Skeletal muscle tissue (tissue), 4 donors: ENCODE measurements around the gene SPATA6L. TPM values are rescaled to one million over a fixed set of nuclear protein-coding genes. Genes with fewer than 3 reads are reported as not detected.

ENCODE experiments used
- H3K27ac ChIP-seq: one replicate; pipeline ENCODE4 v1.7.0; 2013; ENCODE audit warnings: mild to moderate bottlenecking, low read depth, low read length, inconsistent platforms
- H3K27me3 ChIP-seq, 3 donors: one replicate each; pipeline ENCODE4 v1.7.0; 2013; ENCODE audit warnings: low read length in 3 of 3; ENCODE audit not compliant: control insufficient read depth in 3 of 3, insufficient read depth in 3 of 3
- H3K36me3 ChIP-seq, 3 donors: one replicate each; pipeline ENCODE4 v1.7.0; 2013; ENCODE audit warnings: low read length in 3 of 3; ENCODE audit not compliant: control insufficient read depth in 3 of 3, insufficient read depth in 3 of 3
- H3K4me1 ChIP-seq, 3 donors: one replicate each; pipeline ENCODE4 v1.7.0; 2013; ENCODE audit warnings: low read length in 3 of 3, mild to moderate bottlenecking in 3 of 3; ENCODE audit not compliant: control insufficient read depth in 3 of 3, insufficient read depth in 3 of 3
- H3K4me3 ChIP-seq, 3 donors: one replicate each; pipeline ENCODE4 v1.7.0; 2013; ENCODE audit warnings: low read length in 3 of 3
- H3K9ac ChIP-seq, 3 donors: one replicate each; pipeline ENCODE4 v1.7.0; 2013; ENCODE audit warnings: low read length in 3 of 3, mild to moderate bottlenecking in 3 of 3, moderate library complexity in 2 of 3, low read depth in 1 of 3
- H3K9me3 ChIP-seq, 3 donors: one replicate each; pipeline ENCODE4 v1.7.0; 2013; ENCODE audit warnings: low read length in 3 of 3; ENCODE audit not compliant: control insufficient read depth in 3 of 3
- total RNA-seq: library from RNA; depleted of rRNA; stranded (reverse); fragments of >200 nt; gene quantifications from one replicate; pipeline ENCODE4 v1.2.3, GENCODE V29; 2014
- donor health status: Osteomylitis.

The SPATA6L gene
- total RNA-seq, 1 donor from 2014 or later = 1.6 TPM

DNA sequence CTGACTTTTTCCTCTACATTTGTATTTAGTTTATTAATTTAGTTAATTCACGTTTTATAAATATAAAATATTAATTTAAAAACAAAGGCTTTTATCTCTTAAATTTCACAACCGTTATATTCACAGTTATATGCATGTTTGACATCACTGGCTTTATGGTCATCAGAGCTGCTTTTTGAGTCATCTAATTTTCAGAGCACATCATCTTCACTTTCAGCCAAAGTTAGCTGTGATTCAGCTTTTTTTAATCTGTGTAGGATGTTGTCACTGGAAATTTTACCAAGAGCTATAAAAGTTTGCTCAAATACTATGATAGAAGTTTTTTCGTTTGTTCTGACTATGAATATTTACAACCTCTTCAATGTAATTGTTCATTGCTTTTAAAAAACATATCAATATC is 25.5 kb upstream of the SPATA6L start:
- no peak overlapping the region for H3K4me3 ChIP-seq
- no peak overlapping the region for H3K27ac ChIP-seq
- H3K4me1 ChIP-seq = peaks cover under 1 to 8% (median 5%) of the 10 kb centered on the region in 3 donors
- no peaks in the 10 kb centered on the region for H3K27me3 ChIP-seq
- H3K9ac ChIP-seq = no peak overlapping the region
- no peaks in the 10 kb centered on the region for H3K9me3 ChIP-seq
- H3K36me3 ChIP-seq = peaks cover 3 to 28% (median 12%) of the 10 kb centered on the region in 3 donors

DNA sequence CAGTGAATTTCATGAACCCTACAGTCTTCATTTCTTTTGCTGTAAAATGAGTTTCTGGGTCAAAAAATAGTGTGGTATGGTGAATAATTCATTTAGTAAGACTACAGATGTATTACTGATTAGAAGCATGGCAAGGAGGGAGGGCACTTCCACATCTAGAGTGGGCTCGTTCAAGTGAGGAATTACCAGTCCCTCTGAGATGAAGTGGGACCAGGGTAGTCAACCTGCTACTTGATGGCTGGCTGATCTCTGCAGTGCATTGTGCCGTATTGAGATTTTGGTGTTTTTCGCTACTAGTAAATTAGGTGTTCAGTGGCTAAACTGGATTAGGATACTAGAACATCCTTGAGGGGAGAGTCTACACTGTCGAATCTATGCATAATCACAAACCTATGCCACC is 23.9 kb upstream of the SPATA6L start:
- no peaks in the 10 kb centered on the region for H3K9me3 ChIP-seq
- no peak overlapping the region for H3K27ac ChIP-seq
- H3K9ac ChIP-seq = no peak overlapping the region
- no peaks in the 10 kb centered on the region for H3K27me3 ChIP-seq
- H3K4me3 ChIP-seq = no peak overlapping the region
- H3K4me1 ChIP-seq = peaks cover 3 to 17% (median 8%) of the 10 kb centered on the region in 3 donors
- H3K36me3 ChIP-seq = peaks cover 7 to 29% (median 12%) of the 10 kb centered on the region in 3 donors

DNA sequence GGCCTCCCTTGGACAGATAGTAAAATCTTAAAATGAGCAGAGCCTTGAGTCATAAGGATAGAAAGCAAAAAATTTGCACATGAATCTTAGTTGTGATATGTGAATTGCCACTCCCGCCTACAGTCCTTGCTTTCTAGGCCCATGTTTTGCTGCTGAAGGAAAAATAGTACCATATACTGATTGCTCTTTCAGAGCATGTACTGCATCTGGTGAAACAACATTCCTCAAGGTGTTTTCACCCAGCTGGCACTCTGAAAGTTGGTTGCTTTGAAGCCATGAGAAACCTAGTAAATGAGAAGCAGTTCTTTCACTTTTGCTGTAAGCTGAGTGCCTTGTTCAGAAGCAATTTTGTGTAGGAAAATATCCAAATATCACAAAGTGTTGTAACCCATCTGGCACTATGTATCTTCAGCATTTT is 23.4 kb upstream of the SPATA6L start:
- Histone ChIP-seq H3K27ac (no peak overlapping the region), H3K9ac (no peak overlapping the region), H3K36me3 (peaks cover 7 to 33% (median 12%) of the 10 kb centered on the region in 3 donors), H3K4me1 (peaks cover 3 to 20% (median 12%) of the 10 kb centered on the region in 3 donors), H3K27me3 (no peaks in the 10 kb centered on the region), H3K9me3 (no peaks in the 10 kb centered on the region), H3K4me3 (no peak overlapping the region)

DNA sequence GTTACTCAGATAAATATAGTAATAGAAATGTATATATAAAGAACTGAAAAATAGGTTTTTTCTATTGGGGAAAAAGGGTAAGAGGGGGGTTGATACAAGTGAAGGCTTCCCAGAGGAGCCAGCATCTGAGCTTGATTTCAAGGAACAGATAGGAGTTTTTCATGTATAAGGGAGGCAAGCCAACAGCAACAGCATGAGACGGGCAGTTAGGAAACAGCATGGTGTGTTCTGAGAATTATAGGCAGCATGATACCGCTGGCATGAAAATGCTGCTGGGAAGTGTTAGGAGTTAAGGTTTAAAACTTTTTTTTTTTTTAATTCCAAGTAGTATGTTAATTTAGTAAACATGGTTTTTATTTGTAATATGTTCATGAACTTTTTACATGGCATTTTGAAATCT is 22.7 kb upstream of the SPATA6L start:
- no peak overlapping the region for H3K4me3 ChIP-seq
- no peaks in the 10 kb centered on the region for H3K27me3 ChIP-seq
- no peaks in the 10 kb centered on the region for H3K9me3 ChIP-seq
- peaks cover 3 to 20% (median 15%) of the 10 kb centered on the region in 3 donors for H3K4me1 ChIP-seq
- H3K27ac ChIP-seq = no peak overlapping the region
- peaks cover 7 to 29% (median 12%) of the 10 kb centered on the region in 3 donors for H3K36me3 ChIP-seq
- no peak overlapping the region for H3K9ac ChIP-seq

DNA sequence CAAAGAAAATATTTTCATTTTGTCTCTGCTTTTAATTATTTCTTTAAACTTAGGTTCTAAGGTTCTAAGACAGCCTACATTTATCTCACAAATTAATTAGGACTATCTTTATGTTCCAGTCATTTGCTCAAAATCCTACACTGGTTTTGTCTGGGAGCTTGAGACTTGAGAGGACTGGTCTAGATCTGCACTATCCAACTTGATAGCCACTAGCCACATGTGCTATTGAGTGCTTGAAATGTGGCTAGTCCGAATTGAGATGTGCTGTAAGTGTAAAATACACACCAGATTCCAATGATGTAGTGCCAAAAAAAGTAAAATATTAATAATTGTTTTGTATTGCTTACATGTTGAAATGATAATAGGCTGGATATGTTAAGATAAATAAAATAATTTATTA is 20.3 kb upstream of the SPATA6L start:
- H3K27ac ChIP-seq = no peak overlapping the region
- no peaks in the 10 kb centered on the region for H3K9me3 ChIP-seq
- no peaks in the 10 kb centered on the region for H3K27me3 ChIP-seq
- peaks cover 3 to 24% (median 22%) of the 10 kb centered on the region in 3 donors for H3K4me1 ChIP-seq
- H3K4me3 ChIP-seq = no peak overlapping the region
- peaks cover 7 to 24% (median 12%) of the 10 kb centered on the region in 3 donors for H3K36me3 ChIP-seq
- no peak overlapping the region for H3K9ac ChIP-seq

DNA sequence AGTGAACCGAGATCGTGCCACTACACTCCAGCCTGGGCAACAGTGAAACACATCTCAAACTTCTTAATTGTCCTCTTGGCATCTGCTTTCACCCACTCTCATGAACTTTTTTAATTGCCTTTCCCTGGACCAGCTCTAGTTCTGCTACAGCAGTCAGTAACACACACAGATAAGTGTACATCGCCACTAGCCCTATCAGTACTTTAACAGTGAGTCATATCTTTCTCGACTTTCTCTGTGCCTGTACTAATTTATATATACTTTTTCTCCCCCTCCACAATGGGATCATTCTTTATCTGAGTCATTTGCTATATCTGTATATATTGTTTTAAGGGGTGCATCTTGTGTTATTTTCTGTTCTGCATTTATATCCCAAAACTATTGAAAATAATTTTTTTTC is 19.8 kb upstream of the SPATA6L start:
- no peaks in the 10 kb centered on the region for H3K27me3 ChIP-seq
- H3K9ac ChIP-seq = no peak overlapping the region
- H3K4me3 ChIP-seq = no peak overlapping the region
- peaks cover 7 to 23% (median 12%) of the 10 kb centered on the region in 3 donors for H3K36me3 ChIP-seq
- no peak overlapping the region for H3K27ac ChIP-seq
- no peaks in the 10 kb centered on the region for H3K9me3 ChIP-seq
- H3K4me1 ChIP-seq = peaks cover 7 to 25% (median 23%) of the 10 kb centered on the region in 3 donors

DNA sequence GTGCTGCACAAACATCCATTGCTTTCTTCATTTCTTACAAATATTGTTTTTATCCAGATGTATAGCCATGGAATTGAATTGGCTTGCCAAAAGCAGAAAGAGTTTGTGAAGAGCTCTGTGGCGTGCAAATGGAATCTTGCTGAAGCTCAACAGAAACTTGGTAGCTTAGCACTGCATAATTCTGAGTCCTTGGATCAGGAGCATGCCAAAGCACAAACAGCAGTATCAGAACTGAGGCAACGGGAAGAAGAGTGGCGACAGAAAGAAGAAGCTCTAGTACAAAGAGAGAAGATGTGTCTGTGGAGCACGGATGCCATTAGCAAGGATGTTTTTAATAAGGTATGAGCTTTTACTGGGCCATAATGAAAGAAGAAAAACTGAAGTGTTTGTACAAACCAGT is 18.5 kb upstream of the SPATA6L start:
- Histone ChIP-seq H3K36me3 (peaks cover 3 to 12% (median 4%) of the 10 kb centered on the region in 3 donors), H3K27me3 (no peaks in the 10 kb centered on the region), H3K27ac (no peak overlapping the region), H3K9ac (no peak overlapping the region), H3K4me3 (no peak overlapping the region), H3K4me1 (peaks cover 16 to 32% (median 22%) of the 10 kb centered on the region in 3 donors), H3K9me3 (no peaks in the 10 kb centered on the region)

DNA sequence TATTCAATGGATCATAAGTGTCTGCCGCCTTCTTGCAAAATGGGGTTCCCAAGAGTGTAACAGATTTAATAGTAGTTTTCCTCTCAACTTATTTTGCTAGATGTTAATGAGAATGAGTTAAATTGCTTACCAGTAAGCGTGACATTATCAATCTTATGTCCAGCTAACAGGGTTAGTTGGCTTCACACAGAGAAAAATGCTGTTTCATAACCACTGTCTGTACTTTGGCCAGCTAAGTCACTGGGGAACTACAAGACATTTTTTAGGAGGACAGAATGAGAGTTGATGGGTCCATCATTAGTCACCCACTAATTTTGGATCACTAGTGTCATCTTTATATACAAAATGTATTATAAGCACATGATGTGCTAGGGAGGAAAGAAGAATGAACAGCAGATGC is 14.5 kb upstream of the SPATA6L start:
- peak overlapping the region; percentile 83 to 96 (median 94) for H3K4me3 ChIP-seq
- peak overlapping the region; percentile 96 to 98 (median 98) for H3K9ac ChIP-seq
- peaks cover 11 to 40% (median 15%) of the 10 kb centered on the region in 3 donors for H3K4me1 ChIP-seq
- H3K27me3 ChIP-seq = no peaks in the 10 kb centered on the region
- no peaks in the 10 kb centered on the region for H3K9me3 ChIP-seq
- peaks cover 0 to 5% (median 0%) of the 10 kb centered on the region in 3 donors for H3K36me3 ChIP-seq
- H3K27ac ChIP-seq = peak overlapping the region; percentile 98

DNA sequence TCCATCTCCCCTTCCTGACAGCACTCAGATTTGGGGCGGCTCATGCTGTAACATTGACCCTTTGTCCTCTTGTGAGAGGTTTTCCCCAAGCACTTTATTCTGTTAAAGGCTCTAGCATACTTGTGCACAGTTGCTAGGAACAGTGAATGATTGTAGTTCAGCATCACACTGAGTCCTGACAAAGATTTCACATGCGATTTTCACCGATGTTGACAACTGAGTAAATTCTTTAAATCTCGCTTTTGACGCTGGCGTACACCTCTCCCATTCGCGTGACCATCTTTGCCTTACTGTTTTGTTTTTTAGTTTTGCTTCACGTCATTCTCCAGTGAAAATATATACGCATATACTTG is 13.9 kb upstream of the SPATA6L start:
- peaks cover 11 to 40% (median 16%) of the 10 kb centered on the region in 3 donors for H3K4me1 ChIP-seq
- H3K4me3 ChIP-seq = peak overlapping the region; percentile 83 to 96 (median 94)
- H3K27me3 ChIP-seq = no peaks in the 10 kb centered on the region
- H3K9me3 ChIP-seq = no peaks in the 10 kb centered on the region
- peaks cover 0 to 5% (median 0%) of the 10 kb centered on the region in 3 donors for H3K36me3 ChIP-seq
- H3K9ac ChIP-seq = peak overlapping the region; percentile 96 to 98 (median 98)
- peak overlapping the region; percentile 98 for H3K27ac ChIP-seq

DNA sequence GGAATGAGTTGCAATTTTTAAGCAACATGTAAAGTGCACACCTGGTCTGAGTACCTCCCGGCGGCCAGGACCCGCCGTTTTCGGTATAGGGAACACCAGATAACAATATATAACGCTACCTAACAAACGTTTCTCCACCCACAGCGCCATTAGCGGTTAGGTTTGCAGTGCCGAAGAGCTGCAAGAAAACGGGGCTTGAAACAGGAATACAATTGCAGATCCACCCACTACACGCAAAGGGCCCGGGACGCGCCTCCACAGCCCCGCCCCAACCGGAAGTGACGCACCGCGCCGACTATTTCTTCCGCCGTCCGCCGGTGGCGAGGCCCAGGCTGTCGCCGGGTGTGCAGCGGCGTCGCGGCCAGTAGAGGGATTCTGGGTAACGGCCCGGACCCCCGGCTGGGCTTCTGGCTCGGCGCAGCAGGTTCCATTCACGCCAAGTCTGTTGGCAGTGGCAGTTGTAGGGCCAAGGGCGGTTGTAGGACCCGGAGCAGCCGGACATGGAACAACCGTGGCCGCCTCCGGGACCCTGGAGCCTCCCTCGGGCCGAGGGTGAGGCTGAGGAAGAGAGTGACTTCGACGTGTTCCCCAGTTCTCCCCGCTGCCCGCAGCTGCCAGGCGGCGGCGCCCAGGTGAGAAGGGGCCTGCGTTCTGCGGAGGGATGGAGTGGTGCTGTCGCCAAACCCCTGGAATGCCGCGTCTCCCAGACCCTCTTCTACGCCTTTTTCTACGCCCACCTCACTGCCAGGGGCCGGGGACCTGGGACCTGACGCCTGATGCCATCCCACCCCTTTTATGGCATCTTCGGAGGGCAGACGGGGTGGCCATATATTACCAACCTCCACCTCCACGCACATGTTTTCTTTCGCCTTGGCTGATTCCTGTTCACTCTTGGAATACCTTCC is 13.2 kb upstream of the SPATA6L start, which contains the start of gene CDC37L1:
Gene CDC37L1, plus strand, starts transcription at position 302 of the 905 bp plus-strand sequence. Its CDS starts 199 bp downstream, at position 501.
- Histone ChIP-seq H3K9me3 (no peaks in the 10 kb centered on the region), H3K27ac (peak within 1 kb of the TSS; percentile 98), H3K9ac (peak within 1 kb of the TSS; percentile 96 to 98 (median 98)), H3K4me3 (peak within 1 kb of the TSS; percentile 83 to 96 (median 94)), H3K36me3 (no peaks in the 10 kb centered on the region), H3K4me1 (peaks cover 8 to 34% (median 20%) of the 10 kb centered on the region in 3 donors), H3K27me3 (no peaks in the 10 kb centered on the region)
